NCI-H1105 (cell line): Measurements from ENCODE around the gene ASTN2.

Source experiments
- DNase-seq: peaks from one replicate; lab custom pipeline; 2025; lab: John Stamatoyannopoulos, UW

ASTN2 gene

DNA sequence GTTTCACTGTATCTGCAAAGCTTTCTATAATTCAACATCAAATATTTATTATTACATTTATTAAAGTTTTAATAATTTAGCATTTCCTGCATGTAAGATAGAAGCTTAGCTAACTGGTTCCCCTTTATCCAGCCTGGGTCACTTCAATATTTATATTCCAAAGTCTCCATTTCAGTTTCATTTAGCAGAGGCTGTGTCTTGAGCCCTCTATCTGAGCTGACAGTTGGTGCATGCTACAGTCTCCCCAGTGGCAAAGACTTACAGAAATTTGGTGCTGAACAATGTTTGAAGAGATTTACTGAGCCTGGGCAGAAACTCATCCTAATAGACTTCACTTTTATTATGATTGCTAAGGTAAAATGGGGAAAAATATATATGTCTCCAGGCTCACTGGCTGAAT, 448.7 kb downstream of the ASTN2 start:
- DNase-seq: no peak

DNA sequence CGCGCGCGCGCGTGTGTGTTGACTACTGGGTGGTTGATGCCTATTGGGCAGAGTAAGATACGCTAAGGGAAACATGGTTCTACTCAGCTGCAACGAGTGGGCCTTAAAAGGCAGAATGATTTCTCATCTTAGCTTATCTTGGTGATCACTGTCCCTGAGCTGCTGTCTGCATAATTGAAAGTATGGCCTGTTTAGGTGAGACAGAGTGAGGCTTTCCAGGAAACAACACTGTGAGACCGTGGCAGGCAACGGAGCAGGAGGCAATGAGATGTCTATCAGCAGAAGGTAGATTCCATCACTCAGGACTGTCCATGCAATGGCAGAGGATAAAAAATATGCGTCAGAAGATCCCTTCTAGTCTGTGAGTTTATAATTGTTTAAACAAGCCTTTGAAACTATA, 450.6 kb downstream of the ASTN2 start:
- no peak for DNase-seq

DNA sequence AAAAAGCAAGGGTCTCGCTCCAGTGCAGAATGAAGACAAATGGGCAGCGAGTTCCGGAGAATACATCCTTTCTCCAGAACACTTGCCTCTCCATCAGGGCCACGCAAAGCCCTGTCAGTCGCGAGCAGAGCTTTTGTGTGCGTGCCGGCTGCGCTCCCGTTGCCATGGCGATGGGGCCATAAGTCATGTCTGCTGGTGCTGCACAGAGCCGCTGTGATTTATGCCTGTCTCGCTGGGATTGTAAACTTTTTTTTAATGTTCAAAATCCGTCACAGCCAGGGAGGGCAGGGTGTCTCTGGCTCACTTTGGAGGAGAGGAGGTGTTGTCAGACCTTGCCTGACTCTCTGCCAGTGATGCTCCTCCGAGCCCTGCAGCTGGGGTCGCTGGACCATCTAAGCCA, 455.0 kb downstream of the ASTN2 start:
- peak; percentile 25 for DNase-seq

DNA sequence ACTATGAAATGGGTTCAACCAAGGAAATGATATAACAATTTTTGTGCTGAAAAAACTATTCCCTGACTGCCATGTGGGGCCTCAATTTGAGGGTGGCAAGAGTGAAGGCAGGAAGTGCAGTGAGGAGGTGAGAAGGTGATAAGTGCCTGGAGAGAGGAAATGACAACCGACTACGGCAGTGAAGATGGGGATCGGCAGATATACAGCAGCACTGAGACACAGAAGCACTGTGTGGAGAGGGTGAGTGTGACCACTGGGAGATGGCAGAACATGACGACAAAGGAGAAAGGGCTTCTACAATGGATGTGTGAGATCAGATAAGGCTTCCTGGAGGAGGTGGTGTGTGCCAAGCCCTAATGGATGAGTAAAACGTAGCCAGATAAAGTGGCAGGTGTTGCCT, 456.0 kb downstream of the ASTN2 start:
- DNase-seq: no peak

DNA sequence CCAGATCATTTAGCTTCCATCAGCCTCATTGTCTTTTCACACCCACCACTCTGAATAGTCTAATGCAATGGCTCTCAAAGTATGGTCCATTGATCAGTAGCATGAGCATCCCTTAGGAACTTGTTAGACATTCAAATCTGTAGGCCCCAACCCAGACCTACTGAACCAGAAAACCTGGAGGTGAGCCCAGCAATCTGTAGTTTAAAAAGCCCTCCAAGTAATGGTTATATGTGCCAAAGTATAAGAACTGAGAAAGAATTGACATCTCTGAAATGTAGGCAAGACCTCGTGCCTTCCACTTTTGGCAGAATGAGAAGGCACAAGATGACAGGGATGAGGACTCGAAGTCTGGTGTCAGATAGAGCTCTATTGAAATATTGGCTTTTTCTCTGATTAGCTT, 460.1 kb downstream of the ASTN2 start:
- no peak for DNase-seq

DNA sequence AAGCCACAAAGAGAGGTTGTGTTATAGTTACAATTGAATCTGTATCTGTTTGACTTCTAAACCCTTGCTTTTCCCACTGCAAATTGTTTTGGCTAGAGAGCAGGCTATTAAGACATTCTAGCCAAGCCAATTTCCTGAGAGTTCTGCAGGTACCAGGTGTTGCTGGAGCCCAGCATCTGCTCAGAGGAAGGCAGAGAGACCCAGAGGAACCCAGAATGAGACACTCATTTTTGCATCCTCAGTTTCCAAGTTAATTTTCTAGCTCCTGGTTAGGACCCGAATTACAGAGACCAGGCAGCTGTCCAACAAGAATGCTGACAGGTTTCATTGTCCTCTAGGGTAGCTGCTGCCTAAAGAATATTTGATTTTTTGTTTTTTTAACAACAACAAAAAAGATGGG, 461.6 kb downstream of the ASTN2 start:
- DNase-seq: no peak

DNA sequence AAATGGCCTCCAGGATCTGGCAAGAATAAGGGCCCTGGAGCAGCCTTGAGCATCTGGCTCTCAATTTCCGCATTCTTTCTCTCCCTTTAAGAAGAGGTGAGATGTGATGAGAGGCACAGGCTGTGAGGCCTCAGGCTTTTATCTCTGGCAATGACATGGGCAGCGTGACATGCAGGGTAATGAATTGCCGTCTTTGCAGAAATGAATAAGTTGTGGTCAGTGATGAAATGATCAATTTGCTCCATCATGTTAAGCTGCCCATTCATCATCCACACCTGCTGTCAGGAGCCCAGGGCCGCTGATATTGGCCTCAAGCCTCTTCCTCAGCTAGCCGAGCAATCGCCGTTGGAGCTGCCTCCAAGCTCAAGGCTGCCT, 462.4 kb downstream of the ASTN2 start:
- DNase-seq: no peak

DNA sequence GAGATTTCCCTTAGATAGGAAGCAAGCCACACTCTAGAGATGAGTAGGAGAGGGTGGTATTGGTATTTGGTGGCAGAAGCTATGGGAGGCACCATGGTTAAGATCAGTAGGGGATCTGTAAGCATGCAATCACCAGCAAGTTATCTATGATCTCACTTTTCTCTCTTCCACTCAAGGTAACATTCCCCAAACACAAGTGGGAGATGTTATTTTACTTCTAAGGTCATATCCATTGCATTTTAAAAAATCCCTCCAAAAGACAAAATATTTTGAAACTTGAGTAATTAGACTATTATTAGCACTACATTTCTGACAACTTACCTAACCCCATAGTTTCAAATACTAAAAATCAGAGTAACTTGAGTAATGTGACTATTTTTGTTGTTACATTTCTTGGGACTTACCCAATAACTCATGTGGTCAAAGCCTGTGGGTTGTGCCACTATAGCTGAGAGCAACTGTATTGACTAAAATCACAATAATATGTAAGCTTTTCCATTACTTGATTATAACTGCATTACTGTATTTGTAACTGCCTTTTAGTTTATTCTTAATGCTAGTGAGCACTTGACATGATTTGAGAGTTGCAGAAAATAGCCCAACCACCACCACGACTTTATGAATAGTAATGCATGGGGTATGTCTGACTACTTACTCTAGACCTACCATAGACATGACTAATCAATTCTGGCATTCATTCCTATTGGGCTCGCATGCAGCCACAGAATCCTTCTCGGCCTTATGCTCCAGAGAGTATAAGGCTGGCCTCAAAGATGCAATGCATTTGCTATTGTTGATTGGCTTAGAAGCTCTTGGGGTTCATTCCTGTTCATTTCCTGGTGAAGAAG, 463.0 kb downstream of the ASTN2 start:
- DNase-seq: no peak

DNA sequence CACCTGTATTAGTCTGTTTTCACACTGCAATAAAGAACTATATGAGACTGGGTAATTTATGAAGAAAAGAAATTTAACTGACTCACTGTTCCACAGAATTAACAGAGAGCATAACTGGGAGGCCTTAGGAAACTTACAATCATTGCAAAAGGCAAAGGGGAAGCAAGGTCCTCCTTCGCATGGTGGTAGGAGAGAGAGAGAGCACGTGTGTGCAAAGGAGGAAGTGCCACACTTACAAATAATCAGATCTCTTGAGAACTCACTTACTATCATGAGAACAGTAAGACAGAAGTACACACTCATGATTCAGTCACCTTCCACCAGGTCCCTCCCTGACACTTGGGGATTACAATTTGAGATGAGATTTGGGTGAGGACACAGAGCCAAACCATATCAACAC, 469.0 kb downstream of the ASTN2 start:
- DNase-seq: no peak

DNA sequence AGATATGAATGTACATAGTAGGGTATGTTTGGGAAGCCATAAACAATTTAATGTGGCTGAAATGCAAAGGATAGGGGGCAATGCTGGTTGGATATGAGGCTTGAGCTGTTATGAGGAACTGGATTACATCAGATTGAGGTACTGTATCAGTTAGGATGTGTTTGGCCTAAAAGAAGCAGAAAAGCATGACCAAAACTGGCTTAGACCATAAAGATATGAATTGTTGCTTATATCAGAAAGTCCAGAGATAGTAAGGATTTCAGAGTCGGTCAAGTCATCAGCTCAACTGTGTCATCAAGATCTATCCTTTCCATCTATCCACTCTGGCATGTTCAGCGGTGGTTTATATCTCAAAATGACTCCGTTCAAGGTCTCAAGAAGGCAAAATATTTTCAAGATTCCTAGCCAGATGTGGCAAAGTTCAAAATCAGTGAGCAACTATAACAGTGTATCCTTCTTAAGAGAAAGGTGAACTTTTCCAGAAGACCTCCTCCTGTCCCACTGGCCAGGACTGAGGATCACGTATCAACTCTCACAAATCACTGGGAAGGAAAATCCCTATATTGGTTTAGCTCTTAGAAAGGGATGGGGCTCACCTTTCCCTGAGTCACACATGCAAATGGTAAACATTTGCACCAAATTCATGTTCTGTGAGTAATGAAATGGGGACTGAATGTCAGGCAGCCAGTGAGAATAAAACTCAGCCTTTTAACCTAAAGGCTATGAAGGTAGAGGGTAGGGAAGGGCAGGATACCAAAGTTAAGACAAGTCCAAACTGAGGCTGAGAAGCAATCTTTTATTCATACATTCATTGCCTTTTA, 469.9 kb downstream of the ASTN2 start:
- no peak for DNase-seq

DNA sequence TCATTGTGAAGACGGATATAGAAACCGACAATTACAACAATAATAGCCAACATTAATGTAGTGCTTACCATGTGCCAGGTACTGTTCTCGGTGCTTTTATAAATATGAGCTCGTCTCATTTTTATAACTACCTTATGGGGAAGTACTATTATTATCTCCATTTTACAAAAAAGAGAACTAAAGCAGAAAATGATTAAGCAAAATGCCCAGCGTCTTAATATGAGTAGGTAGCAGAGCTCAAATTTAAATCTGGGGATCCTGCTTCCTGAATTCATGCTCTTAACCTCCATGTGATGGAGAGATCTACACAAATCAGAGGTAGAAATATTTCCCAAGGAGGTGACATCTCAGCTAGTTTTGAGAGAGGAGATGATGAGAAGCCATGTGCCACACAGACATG, 470.9 kb downstream of the ASTN2 start:
- no peak for DNase-seq

DNA sequence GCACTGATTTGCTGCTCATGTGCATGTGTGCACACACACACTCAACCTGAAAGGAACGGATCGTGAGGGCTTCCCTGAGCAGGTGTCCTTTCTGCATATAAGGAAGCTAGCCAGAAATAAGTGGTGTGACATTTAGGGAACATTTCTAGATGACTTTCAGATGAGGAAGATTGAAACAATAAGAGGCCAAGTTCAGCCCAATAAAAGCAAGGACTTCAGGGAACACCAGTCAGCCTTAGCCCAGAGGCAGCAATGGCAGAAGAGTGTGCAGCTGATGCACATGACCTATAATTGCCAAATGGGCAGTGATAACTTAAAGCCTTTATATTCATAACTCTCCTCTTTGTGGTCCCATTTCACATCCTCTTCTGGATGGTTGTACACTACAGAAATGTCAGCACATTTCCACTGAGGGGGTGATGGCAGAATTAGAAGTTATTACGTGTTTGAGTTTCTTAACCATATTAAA, 472.2 kb downstream of the ASTN2 start:
- no peak for DNase-seq

DNA sequence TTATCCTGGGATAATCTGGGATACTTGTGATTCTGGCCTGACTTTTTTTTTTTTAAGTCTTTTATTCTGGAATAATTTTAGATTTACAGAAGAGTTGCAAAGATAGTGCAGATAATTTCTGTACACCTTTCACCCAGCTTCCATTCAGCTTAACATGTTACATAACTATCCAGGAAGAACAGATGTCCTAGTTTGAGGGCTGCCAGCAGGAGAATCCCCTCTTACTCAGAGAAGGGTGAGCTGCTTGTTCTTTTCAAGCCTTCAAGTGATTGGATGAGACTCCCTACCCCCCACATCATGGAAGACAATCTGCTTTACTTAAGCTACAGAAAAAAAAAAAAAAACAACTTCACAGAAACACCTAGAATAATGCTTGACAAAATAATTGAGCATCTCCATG, 473.6 kb downstream of the ASTN2 start:
- DNase-seq: no peak

DNA sequence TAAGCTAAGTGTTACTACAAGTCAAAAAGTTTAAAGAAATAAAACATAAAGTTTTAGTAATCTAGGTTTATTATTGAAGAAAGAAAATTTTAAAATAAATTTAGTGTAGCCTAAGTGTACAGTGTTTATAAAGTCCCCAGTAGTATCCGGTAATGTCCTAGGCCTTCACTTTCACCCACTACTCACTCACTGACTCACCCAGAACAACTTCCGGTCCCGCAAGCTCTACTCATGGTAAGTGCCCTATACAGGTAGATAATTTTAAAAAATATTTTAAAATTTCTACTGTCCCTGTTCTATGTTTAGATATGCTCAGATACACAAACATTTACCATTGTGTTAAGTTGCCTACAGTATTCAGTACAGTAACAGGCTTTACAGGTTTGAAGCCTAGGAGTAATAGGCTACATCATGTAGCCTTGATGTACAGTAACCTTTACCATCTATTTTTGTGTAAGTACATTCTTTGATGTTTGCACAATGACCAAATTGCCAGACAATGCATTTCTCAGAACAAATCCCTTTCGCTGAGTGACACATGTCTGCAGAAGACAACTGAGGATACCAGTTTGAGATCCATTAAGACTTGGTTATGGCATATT, 474.1 kb downstream of the ASTN2 start:
- DNase-seq: no peak

DNA sequence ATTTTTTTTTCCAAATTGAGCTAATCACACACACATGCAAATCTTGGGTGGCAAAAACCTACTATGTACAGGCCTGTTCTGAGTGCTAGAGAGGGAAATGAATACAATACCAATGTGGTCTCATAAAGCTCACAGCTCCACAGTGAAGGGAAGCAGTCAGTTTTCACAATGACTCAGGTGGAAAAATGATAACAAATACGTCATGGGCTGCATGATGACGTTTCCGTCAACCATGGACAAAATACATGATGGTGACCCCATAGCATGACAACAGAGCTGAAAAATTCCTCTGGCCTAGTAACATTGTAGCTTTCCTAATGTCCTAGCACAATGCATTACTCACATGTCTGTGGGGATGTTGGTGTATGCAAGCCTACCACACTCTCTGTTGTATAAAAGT, 475.2 kb downstream of the ASTN2 start:
- no peak for DNase-seq

DNA sequence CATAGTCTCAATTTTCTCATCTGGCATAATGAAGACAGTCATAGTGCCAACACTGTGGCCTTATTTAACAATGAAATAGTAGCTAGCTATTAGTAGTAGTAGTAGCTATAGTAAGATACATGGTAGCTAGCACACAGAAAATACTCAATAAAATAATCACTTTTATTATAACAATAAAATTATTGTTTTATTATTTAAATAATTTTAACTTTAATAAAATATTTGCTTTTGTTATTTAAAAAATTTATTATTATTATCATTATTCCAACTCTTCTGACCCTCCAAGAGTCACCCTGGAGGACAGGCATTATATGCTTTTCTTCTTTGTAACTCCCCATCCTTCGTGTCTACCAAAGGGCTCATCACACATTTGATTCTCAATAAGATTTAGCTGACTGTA, 475.7 kb downstream of the ASTN2 start:
- no peak for DNase-seq

DNA sequence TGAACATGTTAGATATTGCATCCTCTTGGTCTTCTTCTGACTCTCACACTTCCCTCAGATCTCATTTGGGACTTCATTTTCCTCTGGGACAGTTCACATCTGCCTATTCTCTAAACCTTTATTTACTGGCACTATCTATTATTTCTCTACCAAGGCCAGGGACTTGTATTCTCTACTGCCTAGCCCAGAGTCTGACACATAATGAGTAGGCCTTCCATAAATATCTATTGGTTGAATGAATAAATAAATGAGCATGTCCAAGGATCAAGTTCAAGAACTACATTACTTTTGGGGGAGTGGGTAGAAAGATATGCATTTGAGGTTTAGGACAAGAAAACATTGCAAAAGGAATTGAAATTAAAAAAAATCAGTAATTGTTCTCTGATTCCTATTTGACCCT, 477.5 kb downstream of the ASTN2 start:
- no peak for DNase-seq

DNA sequence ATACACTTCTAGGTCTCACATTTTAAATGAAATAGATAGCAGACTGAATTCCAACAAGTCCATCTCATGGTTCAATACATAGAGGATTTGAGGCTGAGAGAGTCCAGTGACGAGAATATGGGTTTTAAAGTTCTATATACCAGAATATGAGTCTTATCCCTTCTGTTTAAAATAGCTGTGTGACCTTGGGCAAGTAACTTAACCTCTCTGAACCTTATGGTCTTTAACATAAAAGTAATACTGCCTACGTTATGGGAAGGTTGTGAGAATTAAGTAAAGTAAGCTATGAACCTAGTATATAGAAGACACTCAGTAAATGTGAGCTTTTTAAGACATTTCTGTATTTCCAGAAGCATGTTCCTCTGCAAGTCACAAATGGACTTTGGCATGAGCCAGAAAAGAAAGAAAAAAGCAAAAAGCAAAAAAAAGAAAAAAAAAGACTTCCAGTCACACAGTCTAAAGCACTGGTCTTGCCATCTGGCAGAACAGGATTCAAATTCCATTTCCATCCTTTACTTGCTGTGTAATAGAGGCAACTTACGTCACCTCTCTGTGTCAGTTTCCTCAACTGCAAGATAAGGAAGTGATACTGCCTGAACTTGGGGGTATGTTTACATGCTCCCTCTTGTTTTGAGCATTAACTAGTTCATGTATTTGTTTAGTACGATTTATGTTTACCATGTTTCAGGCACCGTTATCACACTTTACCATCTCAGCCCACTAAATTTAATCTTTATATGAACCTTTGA, 479.5 kb downstream of the ASTN2 start:
- DNase-seq: no peak

DNA sequence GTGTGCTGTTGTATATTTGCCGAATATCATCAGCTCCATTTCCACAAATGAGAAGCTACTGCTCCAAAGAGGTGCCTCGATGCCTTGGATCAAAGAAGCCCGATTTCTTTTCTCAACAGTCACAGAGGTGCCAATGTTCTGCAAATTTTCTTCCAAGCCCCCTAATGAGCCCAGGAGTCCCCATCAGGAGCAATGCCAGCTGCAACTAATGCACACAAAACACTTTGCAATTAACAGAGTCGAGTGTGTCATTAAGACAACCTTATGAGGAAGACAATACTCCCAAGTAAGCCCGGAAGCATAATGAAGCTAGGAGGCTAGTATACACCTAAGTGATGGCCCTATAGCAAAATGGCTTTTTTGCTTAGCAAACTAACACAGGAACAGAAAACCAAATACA, 480.7 kb downstream of the ASTN2 start:
- DNase-seq: peak; percentile 5

DNA sequence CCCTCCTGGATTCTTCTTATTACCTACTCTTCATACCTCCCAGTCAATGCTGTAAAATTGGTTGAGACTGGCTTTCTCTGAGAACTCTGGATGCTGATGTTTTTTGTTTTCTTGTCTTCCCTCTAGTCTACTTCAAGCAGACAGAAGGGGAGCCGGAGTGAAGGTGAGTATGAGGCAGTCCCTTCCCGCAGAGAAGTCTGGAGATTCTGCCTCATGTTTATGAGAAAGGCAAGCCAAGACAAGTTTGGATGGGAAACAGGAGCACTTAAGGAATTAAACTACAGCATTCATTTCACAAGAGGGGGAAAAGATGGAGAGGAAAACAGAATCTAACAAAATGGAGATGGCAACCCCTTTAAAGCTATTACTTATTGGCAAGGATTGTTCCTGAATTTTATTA, 481.6 kb downstream of the ASTN2 start:
- DNase-seq: no peak

DNA sequence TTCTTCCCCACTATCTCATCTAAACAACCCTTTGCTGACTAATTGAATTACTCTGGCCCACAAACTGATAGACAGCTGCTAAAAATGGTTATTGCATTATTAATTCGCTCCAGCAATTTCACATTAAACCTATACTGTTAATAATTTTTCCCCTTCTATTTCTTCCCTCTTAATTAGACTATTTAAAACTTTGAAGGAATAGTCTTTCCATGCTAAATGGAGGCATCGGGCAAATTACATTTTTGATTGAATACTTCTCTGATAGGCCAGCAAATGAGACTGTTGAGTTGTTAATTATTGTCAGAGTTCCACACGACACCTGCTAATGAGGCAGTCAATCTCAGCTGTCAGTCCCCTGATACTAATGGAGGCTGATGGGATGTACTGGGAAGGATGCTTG, 485.2 kb downstream of the ASTN2 start:
- DNase-seq: no peak

DNA sequence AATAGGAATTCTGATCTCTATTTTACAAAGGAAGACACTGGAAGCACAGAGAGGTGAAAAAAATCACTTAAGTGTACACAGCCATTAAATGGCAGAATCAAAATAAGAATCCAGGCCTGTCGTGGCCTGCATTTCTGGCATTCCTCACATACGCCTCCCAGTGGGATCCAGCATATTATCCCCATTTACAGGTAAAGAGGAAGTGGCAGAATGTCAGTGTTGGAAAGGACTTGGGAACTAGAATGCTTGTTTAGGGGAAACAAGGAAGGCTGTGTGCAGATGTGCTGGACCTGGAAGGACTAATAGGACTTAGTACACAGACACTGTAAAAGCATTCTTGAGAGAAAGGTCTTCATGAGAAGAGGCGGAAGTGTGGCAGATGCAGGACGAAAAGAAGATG, 486.0 kb downstream of the ASTN2 start:
- no peak for DNase-seq
